ENCODE results near the gene OR5H15. TPM values are rescaled to one million over a fixed set of nuclear protein-coding genes. Genes with fewer than 3 reads are reported as not detected.
"Not testable (repeated sequence)": the region's sequence is repeated elsewhere in the genome, so short reads cannot be mapped to it uniquely, and the experiment has no call there.

The OR5H15 gene
- total RNA-seq, 2 donors from 2014 or later, result not detected

DNA sequence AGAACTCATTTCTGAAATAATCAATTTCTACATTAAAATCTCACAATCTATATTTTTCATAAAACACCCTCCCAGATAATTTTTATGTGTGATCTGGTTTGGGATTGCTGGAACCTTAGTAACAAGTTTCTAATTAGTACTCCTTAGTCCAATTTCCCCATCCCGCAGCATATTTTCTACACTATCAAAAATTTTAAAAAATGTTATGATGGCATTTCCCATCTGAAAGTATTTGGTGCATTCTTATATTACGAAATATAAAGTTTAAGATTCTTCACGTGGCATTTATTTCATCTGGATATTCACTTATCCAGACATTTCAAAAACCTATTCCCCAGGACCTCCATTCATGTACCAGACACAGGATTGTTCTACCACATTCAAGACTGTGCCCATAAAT is 17.7 kb upstream of the OR5H15 start:
- no peaks in the 10 kb centered on the region for H3K9me3 ChIP-seq
- TF ChIP-seq CTCF (IDR thresholded peaks at IDR 0.05), result no peak
- no peaks in the 10 kb centered on the region for H3K27me3 ChIP-seq

GRCh38 chr3:98149456-98149855 is 17.0 kb upstream of the OR5H15 start:
- DNase-seq (ENCODE audit: low spot score); H3K27me3 ChIP-seq; H3K4me1 ChIP-seq; H3K4me3 ChIP-seq; H3K9me3 ChIP-seq; H3K27ac ChIP-seq; H3K36me3 ChIP-seq: not testable (repeated sequence)

More for the DNA sequence above, 17.7 kb upstream of the OR5H15 start:
- Histone ChIP-seq H3K4me1 (no peaks in the 10 kb centered on the region), H3K36me3 (no peaks in the 10 kb centered on the region), H3K4me3 (no peak overlapping the region), H3K27ac (no peak overlapping the region)
- DNase-seq (ENCODE audit: low spot score), result no peak

GRCh38 chr3:98151241-98151640 is 15.3 kb upstream of the OR5H15 start:
- TF ChIP-seq CTCF (IDR thresholded peaks at IDR 0.05), result no peak
- Histone ChIP-seq H3K4me1 (no peaks in the 10 kb centered on the region), H3K36me3 (no peaks in the 10 kb centered on the region), H3K27ac (no peak overlapping the region), H3K4me3 (no peak overlapping the region), H3K9me3 (no peaks in the 10 kb centered on the region), H3K27me3 (no peaks in the 10 kb centered on the region)
- DNase-seq (ENCODE audit: low spot score), result no peak

DNA sequence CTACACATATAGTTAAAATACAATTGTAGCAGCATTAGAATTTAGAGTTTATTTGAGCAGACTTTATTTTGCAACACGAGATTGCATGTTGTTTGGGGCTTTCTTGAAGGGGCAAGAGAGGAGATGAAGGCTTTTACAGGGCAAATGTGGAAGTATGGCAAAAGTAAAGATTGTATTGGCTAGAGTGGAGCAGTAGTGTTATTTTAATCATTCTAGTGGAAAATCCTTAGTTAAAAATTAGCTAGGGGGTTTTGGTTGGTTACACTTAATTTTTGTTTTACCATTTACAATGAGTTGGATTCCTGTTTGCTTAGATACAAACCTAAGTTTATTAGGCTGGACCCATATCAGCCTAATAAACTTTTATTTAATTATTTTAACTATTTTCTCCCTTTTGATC is 4.6 kb downstream of the OR5H15 start:
- Histone ChIP-seq H3K27ac (no peak overlapping the region), H3K4me1 (no peaks in the 10 kb centered on the region), H3K4me3 (no peak overlapping the region), H3K9me3 (no peaks in the 10 kb centered on the region), H3K27me3 (no peaks in the 10 kb centered on the region), H3K36me3 (no peaks in the 10 kb centered on the region)
- DNase-seq (ENCODE audit: low spot score), result no peak
- no peak for TF ChIP-seq CTCF (IDR thresholded peaks at IDR 0.05)

DNA sequence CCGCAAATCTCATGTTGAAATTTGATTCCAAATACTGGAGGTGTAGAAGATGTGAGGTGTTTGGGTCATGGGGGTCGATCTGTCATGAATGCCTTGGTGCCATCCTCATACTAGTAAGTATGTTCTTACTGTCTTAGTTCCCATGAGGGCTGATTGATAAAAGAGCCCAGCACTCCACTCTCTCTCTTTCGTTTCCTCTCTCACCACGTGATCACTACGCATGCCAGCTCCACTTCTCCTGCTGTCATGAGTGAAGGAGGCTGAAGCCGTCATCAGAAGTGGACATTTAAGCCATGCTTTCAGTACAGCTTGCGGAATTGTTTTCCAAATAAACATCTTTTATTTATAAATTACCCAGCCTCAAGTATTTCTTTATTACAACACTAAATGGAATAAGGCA is 6.1 kb downstream of the OR5H15 start:
- H3K9me3 ChIP-seq, result no peaks in the 10 kb centered on the region
- no peak overlapping the region for H3K4me3 ChIP-seq
- no peak for TF ChIP-seq CTCF (IDR thresholded peaks at IDR 0.05)
- no peaks in the 10 kb centered on the region for H3K36me3 ChIP-seq
- no peak for DNase-seq (ENCODE audit: low spot score)
- H3K27ac ChIP-seq, result no peak overlapping the region
- H3K4me1 ChIP-seq, result no peaks in the 10 kb centered on the region
- no peaks in the 10 kb centered on the region for H3K27me3 ChIP-seq

GRCh38 chr3:98180319-98180890 is 13.9 kb downstream of the OR5H15 start:
- Histone ChIP-seq H3K4me3 (no peak overlapping the region), H3K9me3 (no peaks in the 10 kb centered on the region), H3K4me1 (no peaks in the 10 kb centered on the region), H3K27ac (no peak overlapping the region), H3K36me3 (no peaks in the 10 kb centered on the region), H3K27me3 (no peaks in the 10 kb centered on the region)
- no peak for TF ChIP-seq CTCF (IDR thresholded peaks at IDR 0.05)
- no peak for DNase-seq (ENCODE audit: low spot score)

Measured in right atrium auricular region (tissue), 2 donors.